Gastroesophageal sphincter (tissue), 4 donors: ENCODE data around the gene CEP131. TPM values are rescaled to one million over a fixed set of nuclear protein-coding genes. Genes with fewer than 3 reads are reported as not detected.

Source experiments
- ATAC-seq: fragments of 150-250 bp; one replicate; pipeline ENCODE4 v1.9.1; 2016; ENCODE audit warnings: mild to moderate bottlenecking, moderate library complexity
- H3K27ac ChIP-seq, 4 donors: fragments of 200-600 bp; sonication (generic) in 3 of 4; 1 replicate in 3 of 4; 2 replicates in 1 of 4; pipeline ENCODE4 v1.5.1; 2016 to 2019
- H3K27me3 ChIP-seq: fragments of 200-600 bp; sonication (generic); one replicate; pipeline ENCODE4 v1.5.1; 2019
- H3K36me3 ChIP-seq, 2 donors: fragments of 200-600 bp; sonication (generic); one replicate each; pipeline ENCODE4 v1.5.1; 2019; ENCODE audit warnings: control low read depth in 1 of 2
- H3K4me1 ChIP-seq, 3 donors: fragments of 200-600 bp; sonication (generic); 1 replicate in 2 of 3; 2 replicates in 1 of 3; pipeline ENCODE4 v1.5.1; 2016 to 2019; ENCODE audit warnings: control low read depth in 2 of 3
- H3K4me3 ChIP-seq, 2 donors: fragments of 200-600 bp; sonication (generic); one replicate each; pipeline ENCODE4 v1.5.1; 2019; ENCODE audit warnings: mild to moderate bottlenecking in 1 of 2, moderate library complexity in 1 of 2
- H3K9me3 ChIP-seq, 3 donors: fragments of 200-600 bp; sonication (generic); one replicate each; pipeline ENCODE4 v1.5.1; 2017 to 2019; ENCODE audit warnings: control low read depth in 2 of 3
- CTCF ChIP-seq, 4 experiments: fragments of 200-600 bp in 2 of 4; fragments of 450-650 bp in 2 of 4; sonication (generic) in 1 of 4; IDR thresholded peaks; one replicate each; pipeline ENCODE4 v1.5.1; 2017 to 2019; ENCODE audit warnings: antibody characterized with exemption in 4 of 4, mild to moderate bottlenecking in 2 of 4, moderate library complexity in 2 of 4
- EP300 ChIP-seq: sonication (generic); formaldehyde crosslinking; IDR thresholded peaks from one replicate; pipeline ENCODE4 v1.6.1; 2017; ENCODE audit warnings: antibody characterized with exemption, mild to moderate bottlenecking
- POLR2A ChIP-seq, 2 donors: fragments of 450-650 bp; IDR thresholded peaks; one replicate each; pipeline ENCODE4 v1.6.1; 2017; ENCODE audit warnings: antibody characterized with exemption in 2 of 2, mild to moderate bottlenecking in 2 of 2, moderate library complexity in 1 of 2
- POLR2AphosphoS5 ChIP-seq: sonication (generic); formaldehyde crosslinking; IDR thresholded peaks from one replicate; pipeline ENCODE4 v1.6.1; 2017; ENCODE audit warnings: antibody characterized with exemption
- WGBS, 2 donors: methylation state at CpG; one replicate each; pipeline ENCODE4 v1.1.5; 2018; ENCODE audit warnings: low coverage in 1 of 2; 5-methylcytosine and 5-hydroxymethylcytosine counted together
- total RNA-seq, 4 donors: library from RNA; depleted of rRNA; stranded (reverse); fragments of >200 nt; gene quantifications; one replicate each; pipeline ENCODE4 v1.1.0, GENCODE V29; 2016

CEP131 gene
- total RNA-seq, 4 donors from 2014 or later = 4.4 to 12.0 (median 6.4) TPM

GRCh38 chr17:81193470-81194224 is 29.1 kb downstream of the CEP131 start:
- Histone ChIP-seq H3K27ac (no peak overlapping the region), H3K4me1 (peaks cover 0 to 4% (median 0%) of the 10 kb centered on the region in 3 donors), H3K36me3 (peaks cover 0 to 84% of the 10 kb centered on the region in 2 donors), H3K9me3 (no peaks in the 10 kb centered on the region), H3K27me3 (no peaks in the 10 kb centered on the region), H3K4me3 (no peak overlapping the region)
- no peak for TF ChIP-seq CTCF (IDR thresholded peaks at IDR 0.05)
- ATAC-seq = peak; percentile 10
- 60 to 90% methylated on average over 2 to 4 of the region's 38 CpGs for WGBS, 2 donors

- no CpG with 5 or more reads among the region's 17 CpGs for WGBS, 2 donors
- no peak overlapping the region for H3K27ac ChIP-seq
- no peak overlapping the region for H3K4me3 ChIP-seq
- H3K27me3 ChIP-seq = no peaks in the 10 kb centered on the region
- H3K36me3 ChIP-seq = peaks cover 0 to 80% of the 10 kb centered on the region in 2 donors
- no peak for ATAC-seq
- H3K4me1 ChIP-seq = peaks cover 0 to 4% (median 0%) of the 10 kb centered on the region in 3 donors
- TF ChIP-seq CTCF (IDR thresholded peaks at IDR 0.05) (no peak), POLR2A (IDR thresholded peaks at IDR 0.05) (no peak), EP300 (no peak), POLR2AphosphoS5 (no peak)
- no peaks in the 10 kb centered on the region for H3K9me3 ChIP-seq
Measured at GRCh38 chr17:81193051-81193410, 29.7 kb downstream of the CEP131 start.

GRCh38 chr17:81192386-81193050 is 30.2 kb downstream of the CEP131 start:
- no peaks in the 10 kb centered on the region for H3K27me3 ChIP-seq
- no peaks in the 10 kb centered on the region for H3K9me3 ChIP-seq
- WGBS, 2 donors = no CpG with 5 or more reads among the region's 34 CpGs
- no peak for ATAC-seq
- H3K4me1 ChIP-seq = peaks cover 0 to 3% (median 0%) of the 10 kb centered on the region in 3 donors
- peaks cover 0 to 75% of the 10 kb centered on the region in 2 donors for H3K36me3 ChIP-seq
- H3K4me3 ChIP-seq = no peak overlapping the region
- TF ChIP-seq CTCF (IDR thresholded peaks at IDR 0.05) (no peak), POLR2A (IDR thresholded peaks at IDR 0.05) (no peak), EP300 (no peak), POLR2AphosphoS5 (no peak)
- no peak overlapping the region for H3K27ac ChIP-seq

- no peak for ATAC-seq
- no peak overlapping the region for H3K27ac ChIP-seq
- no peaks in the 10 kb centered on the region for H3K4me1 ChIP-seq
- no peak overlapping the region for H3K4me3 ChIP-seq
- H3K27me3 ChIP-seq = no peaks in the 10 kb centered on the region
- no peaks in the 10 kb centered on the region for H3K9me3 ChIP-seq
- no CpG with 5 or more reads among the region's 14 CpGs for WGBS, 2 donors
- peaks cover 0 to 66% of the 10 kb centered on the region in 2 donors for H3K36me3 ChIP-seq
- TF ChIP-seq POLR2AphosphoS5 (no peak), CTCF (IDR thresholded peaks at IDR 0.05) (no peak)
Measured at GRCh38 chr17:81191646-81192045, 31.1 kb downstream of the CEP131 start.

- Histone ChIP-seq H3K4me3 (no peak overlapping the region), H3K9me3 (no peaks in the 10 kb centered on the region), H3K27me3 (no peaks in the 10 kb centered on the region), H3K27ac (no peak overlapping the region), H3K4me1 (no peaks in the 10 kb centered on the region), H3K36me3 (peaks cover 0 to 61% of the 10 kb centered on the region in 2 donors)
- ATAC-seq = no peak
- WGBS, 2 donors = 81% methylated on average over 5 of the region's 20 CpGs; no CpG with 5 or more reads in 1 of the 2 donors
- TF ChIP-seq POLR2AphosphoS5 = no peak
- TF ChIP-seq CTCF (IDR thresholded peaks at IDR 0.05) = no peak
- no peak for TF ChIP-seq POLR2A (IDR thresholded peaks at IDR 0.05)
- no peak for TF ChIP-seq EP300
Measured at GRCh38 chr17:81191116-81191515, 31.6 kb downstream of the CEP131 start.
